ENCODE measurements around the gene ATP6V0A1. TPM values are rescaled to one million over a fixed set of nuclear protein-coding genes. Genes with fewer than 3 reads are reported as not detected.
"Not testable (repeated sequence)": the region's sequence is repeated elsewhere in the genome, so short reads cannot be mapped to it uniquely, and the experiment has no call there.

Gene ATP6V0A1
- total RNA-seq, result 20.8 and 21.9 TPM in 2 replicates

- DNase-seq (ENCODE audit: low read depth, low spot score), result peak; percentile 56
Observed at GRCh38 chr17:42458497-42459255, at the start of gene ATP6V0A1. TSS of gene ATP6V0A1 (plus strand) at chr17:42458878. CDS start at chr17:42460895, 2,017 bp downstream.

GRCh38 chr17:42409523-42410318, 49.0 kb upstream of the ATP6V0A1 start:
- DNase-seq (ENCODE audit: low read depth, low spot score), result peak; percentile 71

- DNase-seq (ENCODE audit: low read depth, low spot score), result no peak
Observed at GRCh38 chr17:42410319-42410685, 48.4 kb upstream of the ATP6V0A1 start.

GRCh38 chr17:42411361-42411760, 47.3 kb upstream of the ATP6V0A1 start:
- no peak for DNase-seq (ENCODE audit: low read depth, low spot score)

GRCh38 chr17:42411905-42412679, 46.6 kb upstream of the ATP6V0A1 start:
- DNase-seq (ENCODE audit: low read depth, low spot score), result no peak

GRCh38 chr17:42413464-42414040, 45.1 kb upstream of the ATP6V0A1 start:
- DNase-seq (ENCODE audit: low read depth, low spot score), result no peak

GRCh38 chr17:42414704-42415409, 43.8 kb upstream of the ATP6V0A1 start:
- DNase-seq (ENCODE audit: low read depth, low spot score), result no peak

- DNase-seq (ENCODE audit: low read depth, low spot score), result not testable (repeated sequence)
Observed at GRCh38 chr17:42417981-42418380, 40.7 kb upstream of the ATP6V0A1 start.

- no peak for DNase-seq (ENCODE audit: low read depth, low spot score)
Observed at GRCh38 chr17:42421136-42421506, 37.6 kb upstream of the ATP6V0A1 start.

GRCh38 chr17:42421507-42422338, 37.0 kb upstream of the ATP6V0A1 start:
- DNase-seq (ENCODE audit: low read depth, low spot score), result no peak

GRCh38 chr17:42422412-42422957, 36.2 kb upstream of the ATP6V0A1 start:
- no peak for DNase-seq (ENCODE audit: low read depth, low spot score)

GRCh38 chr17:42422958-42423712, 35.5 kb upstream of the ATP6V0A1 start, which contains the start of gene CAVIN1:
TSS of gene CAVIN1 (minus strand) at chr17:42423256. CDS start at chr17:42423097, 159 bp downstream.
- DNase-seq (ENCODE audit: low read depth, low spot score), result peak; percentile 87

GRCh38 chr17:42423766-42424165, 34.9 kb upstream of the ATP6V0A1 start:
- DNase-seq (ENCODE audit: low read depth, low spot score), result no peak

GRCh38 chr17:42424991-42425610, 33.6 kb upstream of the ATP6V0A1 start:
- DNase-seq (ENCODE audit: low read depth, low spot score), result no peak

GRCh38 chr17:42428141-42428944, 30.3 kb upstream of the ATP6V0A1 start:
- DNase-seq (ENCODE audit: low read depth, low spot score), result peak; percentile 61

- no peak for DNase-seq (ENCODE audit: low read depth, low spot score)
Observed at GRCh38 chr17:42429726-42430447, 28.8 kb upstream of the ATP6V0A1 start.

GRCh38 chr17:42431758-42432161, 26.9 kb upstream of the ATP6V0A1 start:
- DNase-seq (ENCODE audit: low read depth, low spot score), result no peak
